ENCODE results near the gene SND1. TPM values are rescaled to one million over a fixed set of nuclear protein-coding genes. Genes with fewer than 3 reads are reported as not detected.

SND1 gene
- total and polyA plus RNA-seq, 10 of the 15 experiments (the other 5 are each of a cell fraction or from before 2014, with no cell fraction given) = 52.4 to 270 (median 146) TPM

GRCh38 chr7:127625331-127625730 lies 26.7 kb upstream of the SND1 start:
- intact Hi-C loops (cut with micrococcal nuclease; ENCODE audit: unreplicated experiment) = no loop called here
- SMC1A ChIA-PET (ENCODE audit: uncharacterized antibody, unreplicated experiment) = interaction anchor here (0.7 kb wide), 1 partner anchor 181 kb away, joined by 3 read pairs; no protein-coding TSS in a partner anchor
- no peak for DNase-seq (ENCODE audit: low read depth, low spot score)
- Histone ChIP-seq H3K79me2 (ENCODE audit: control insufficient read depth, insufficient read depth, low read length) (no peaks in the 10 kb centered on the region), H3K9ac (ENCODE audit: control insufficient read depth, insufficient read depth, low read length) (no peak overlapping the region), H3K4me1 (ENCODE audit: control insufficient read depth, insufficient read depth, low read length) (no peaks in the 10 kb centered on the region; the same call in 1 of the 2 replicates), H3K36me3 (ENCODE audit: control insufficient read depth in 2 of 2, insufficient read depth in 2 of 2, low read length in 1 of 2) (no peaks in the 10 kb centered on the region), H4K20me1 (ENCODE audit: control insufficient read depth, insufficient read depth) (no peaks in the 10 kb centered on the region), H2AFZ (ENCODE audit: control insufficient read depth, low read depth, low read length) (no peak overlapping the region), H3K27me3 (replicated peaks in 1 of 2; ENCODE audit: control insufficient read depth in 2 of 2, insufficient read depth in 2 of 2, low read length in 1 of 2) (no peaks in the 10 kb centered on the region; a peak in 1 of 4 replicates), H3K27ac (ENCODE audit: control insufficient read depth, insufficient read depth) (no peak overlapping the region), H3K9me3 (replicated peaks; ENCODE audit: control insufficient read depth, insufficient read depth, low read length) (no peaks in the 10 kb centered on the region), H3K4me2 (ENCODE audit: control insufficient read depth, insufficient read depth) (no peak overlapping the region), H3K4me3 (no peak overlapping the region)
- CTCF ChIA-PET = interaction anchor here (1.2 to 1.3 kb wide), 2 partner anchors 90 to 121 kb away, joined by 5 read pairs; no protein-coding TSS in a partner anchor
- no TSS peak for BruUV-seq (replicated peaks)
- RAD21 ChIA-PET (ENCODE audit: unreplicated experiment) = no interaction called here
- no peak for ATAC-seq
- FAIRE-seq = no peak
- POLR2A ChIA-PET = no interaction called here
- in situ Hi-C loops (cut with MboI) = no loop called here
- TF ChIP-seq SMAD1 (IDR thresholded peaks at IDR 0.05; ENCODE audit: low read depth, partially characterized antibody) (no peak), NFYA (IDR thresholded peaks at IDR 0.05; ENCODE audit: borderline replicate concordance, low read depth, low read length) (no peak), ZNF384 (IDR thresholded peaks at IDR 0.05; ENCODE audit: borderline replicate concordance, low read depth, low read length) (no peak), EZH2 (IDR thresholded peaks at IDR 0.05; ENCODE audit: borderline replicate concordance, control insufficient read depth, low read depth, low read length) (no peak)
- TF ChIP-seq, protein P1, sequence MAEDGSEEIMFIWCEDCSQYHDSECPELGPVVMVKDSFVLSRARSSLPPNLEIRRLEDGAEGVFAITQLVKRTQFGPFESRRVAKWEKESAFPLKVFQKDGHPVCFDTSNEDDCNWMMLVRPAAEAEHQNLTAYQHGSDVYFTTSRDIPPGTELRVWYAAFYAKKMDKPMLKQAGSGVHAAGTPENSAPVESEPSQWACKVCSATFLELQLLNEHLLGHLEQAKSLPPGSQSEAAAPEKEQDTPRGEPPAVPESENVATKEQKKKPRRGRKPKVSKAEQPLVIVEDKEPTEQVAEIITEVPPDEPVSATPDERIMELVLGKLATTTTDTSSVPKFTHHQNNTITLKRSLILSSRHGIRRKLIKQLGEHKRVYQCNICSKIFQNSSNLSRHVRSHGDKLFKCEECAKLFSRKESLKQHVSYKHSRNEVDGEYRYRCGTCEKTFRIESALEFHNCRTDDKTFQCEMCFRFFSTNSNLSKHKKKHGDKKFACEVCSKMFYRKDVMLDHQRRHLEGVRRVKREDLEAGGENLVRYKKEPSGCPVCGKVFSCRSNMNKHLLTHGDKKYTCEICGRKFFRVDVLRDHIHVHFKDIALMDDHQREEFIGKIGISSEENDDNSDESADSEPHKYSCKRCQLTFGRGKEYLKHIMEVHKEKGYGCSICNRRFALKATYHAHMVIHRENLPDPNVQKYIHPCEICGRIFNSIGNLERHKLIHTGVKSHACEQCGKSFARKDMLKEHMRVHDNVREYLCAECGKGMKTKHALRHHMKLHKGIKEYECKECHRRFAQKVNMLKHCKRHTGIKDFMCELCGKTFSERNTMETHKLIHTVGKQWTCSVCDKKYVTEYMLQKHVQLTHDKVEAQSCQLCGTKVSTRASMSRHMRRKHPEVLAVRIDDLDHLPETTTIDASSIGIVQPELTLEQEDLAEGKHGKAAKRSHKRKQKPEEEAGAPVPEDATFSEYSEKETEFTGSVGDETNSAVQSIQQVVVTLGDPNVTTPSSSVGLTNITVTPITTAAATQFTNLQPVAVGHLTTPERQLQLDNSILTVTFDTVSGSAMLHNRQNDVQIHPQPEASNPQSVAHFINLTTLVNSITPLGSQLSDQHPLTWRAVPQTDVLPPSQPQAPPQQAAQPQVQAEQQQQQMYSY (CRISPR knock-in tag; IDR thresholded peaks at IDR 0.05) = no peak

Data from GM12878 (cell line).